RPMI7951 (cell line): ENCODE results near the gene APOBEC3H. TPM values are rescaled to one million over a fixed set of nuclear protein-coding genes. Genes with fewer than 3 reads are reported as not detected.

ENCODE experiments used
- total RNA-seq: library from RNA; depleted of rRNA; stranded (reverse); fragments of >200 nt; shearing (Covaris generic); gene quantifications from 2 replicates; pipeline ENCODE4 v1.2.3, GENCODE V29; 2014; rRNA removed

The APOBEC3H gene
- total RNA-seq, 1 experiment from 2014 or later: not detected

Other genes starting within 250 kb of the APOBEC3H start
- 14.5 and 23.5 TPM in 2 replicates for gene CBX6, start 225.0 kb upstream of the APOBEC3H start, total RNA-seq
- not detected in 2 replicates for gene APOBEC3A, start 139.6 kb upstream of the APOBEC3H start, total RNA-seq
- 19.6 and 20.9 TPM in 2 replicates for gene APOBEC3B, start 114.9 kb upstream of the APOBEC3H start, total RNA-seq
- gene APOBEC3C, start 83.0 kb upstream of the APOBEC3H start, total RNA-seq: 10.8 and 11.2 TPM in 2 replicates
- 1.7 and 3.3 TPM in 2 replicates for gene APOBEC3D, start 76.1 kb upstream of the APOBEC3H start, total RNA-seq
- gene APOBEC3F, start 56.4 kb upstream of the APOBEC3H start, total RNA-seq: 7.9 and 8.9 TPM in 2 replicates
- gene APOBEC3G, start 20.0 kb upstream of the APOBEC3H start, total RNA-seq: 54.8 and 63.6 TPM in 2 replicates
- gene CBX7, start 55.4 kb downstream of the APOBEC3H start, total RNA-seq: 1.4 and 1.6 TPM in 2 replicates
- 1.2 and 1.7 TPM in 2 replicates for gene PDGFB, start 147.7 kb downstream of the APOBEC3H start, total RNA-seq
- gene RPL3, start 222.4 kb downstream of the APOBEC3H start, total RNA-seq: 1,170 and 1,583 TPM in 2 replicates